HG03565 (cell line): Measurements from ENCODE around the gene GATA3.

Source experiments
- ATAC-seq: cut with Tn5 transposase; IDR thresholded peaks from one replicate; pipeline ENCODE4 v1.9.1; 2021; ENCODE audit warnings: mild to moderate bottlenecking, moderate library complexity; ENCODE audit not compliant: unreplicated experiment

Gene GATA3

DNA sequence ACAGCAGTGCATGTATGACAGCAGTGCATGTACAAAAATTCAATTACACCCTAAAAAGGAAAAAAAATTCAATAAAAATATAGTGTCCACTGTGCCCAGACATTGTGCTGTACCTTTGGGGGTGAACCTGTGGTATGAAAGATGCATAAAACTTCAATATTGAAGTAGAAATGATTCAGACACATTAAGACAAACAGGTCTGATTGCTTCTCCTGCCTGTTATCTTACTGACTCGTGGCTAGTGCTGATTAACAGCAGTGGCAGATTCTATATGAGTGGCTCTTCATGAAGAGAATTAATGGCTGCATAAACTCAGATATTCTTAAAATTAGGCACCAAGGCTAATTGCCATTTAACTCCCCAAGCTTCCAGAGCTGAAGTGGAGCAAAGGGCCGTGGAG is 37.9 kb downstream of the GATA3 start:
- no peak for ATAC-seq

GRCh38 chr10:8095959-8096358 is 41.5 kb downstream of the GATA3 start:
- no peak for ATAC-seq

- no peak for ATAC-seq
These were observed 42.4 kb downstream of the GATA3 start for GRCh38 chr10:8096931-8097330.

DNA sequence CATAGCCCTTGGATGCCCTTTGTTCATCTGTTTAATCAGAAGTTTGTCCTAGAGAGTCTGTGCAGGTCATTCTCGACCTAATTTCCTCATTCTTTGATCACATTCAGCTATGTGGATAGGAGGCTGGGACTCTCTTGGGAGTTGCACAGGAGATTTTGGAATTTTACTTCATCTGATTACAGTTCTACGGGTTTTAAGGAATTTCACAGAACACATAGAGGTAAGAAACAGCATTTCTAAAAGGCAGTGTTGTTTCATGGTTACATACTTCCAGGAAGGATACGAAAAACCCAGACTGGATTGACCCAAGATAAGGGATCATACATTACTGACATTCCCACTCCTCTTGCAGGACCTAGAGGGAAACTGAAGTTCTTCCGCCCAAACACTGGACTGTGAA is 45.9 kb downstream of the GATA3 start:
- no peak for ATAC-seq

- ATAC-seq, result peak; percentile 69
These were observed 48.4 kb downstream of the GATA3 start for GRCh38 chr10:8102708-8103401.

GRCh38 chr10:8103543-8103942 is 49.1 kb downstream of the GATA3 start:
- no peak for ATAC-seq

DNA sequence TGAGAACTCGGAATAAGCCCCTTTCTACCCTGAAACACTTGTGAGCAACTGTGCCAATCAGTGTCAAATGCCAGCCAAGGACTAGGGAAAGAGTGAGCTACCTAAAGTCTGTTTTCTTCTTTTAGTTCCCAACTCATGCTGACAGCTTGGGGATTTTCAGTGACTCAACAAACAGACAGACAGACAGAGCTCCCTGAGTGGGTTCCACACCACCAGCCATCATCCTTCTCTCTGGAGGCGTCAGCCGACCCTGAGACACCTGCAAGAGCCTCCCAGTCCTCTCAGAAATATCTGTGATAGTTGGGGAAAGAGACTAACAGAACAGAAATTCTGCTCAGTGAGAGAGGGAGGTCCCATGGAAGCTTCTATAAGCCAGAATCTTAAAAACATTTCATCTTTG is 49.5 kb downstream of the GATA3 start:
- ATAC-seq, result no peak

DNA sequence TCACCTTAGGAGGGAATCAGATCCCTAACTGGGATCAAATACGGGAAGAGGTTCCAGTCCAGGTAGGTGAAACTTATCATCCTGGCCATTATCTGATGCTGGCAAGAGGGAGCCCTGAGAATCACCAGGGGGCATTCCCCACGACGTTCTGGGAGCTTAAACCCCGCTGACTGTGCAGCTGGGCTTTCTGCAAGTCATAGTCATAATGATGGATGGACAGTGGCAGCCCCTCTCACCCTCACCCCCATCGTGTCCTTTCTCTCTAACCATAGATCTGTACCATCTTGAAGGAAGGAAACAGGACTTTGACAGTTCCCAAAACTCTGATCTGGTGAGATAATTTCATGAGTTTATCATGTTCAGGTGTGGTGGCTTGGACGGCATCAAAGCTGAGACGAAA is 50.2 kb downstream of the GATA3 start:
- ATAC-seq, result no peak

DNA sequence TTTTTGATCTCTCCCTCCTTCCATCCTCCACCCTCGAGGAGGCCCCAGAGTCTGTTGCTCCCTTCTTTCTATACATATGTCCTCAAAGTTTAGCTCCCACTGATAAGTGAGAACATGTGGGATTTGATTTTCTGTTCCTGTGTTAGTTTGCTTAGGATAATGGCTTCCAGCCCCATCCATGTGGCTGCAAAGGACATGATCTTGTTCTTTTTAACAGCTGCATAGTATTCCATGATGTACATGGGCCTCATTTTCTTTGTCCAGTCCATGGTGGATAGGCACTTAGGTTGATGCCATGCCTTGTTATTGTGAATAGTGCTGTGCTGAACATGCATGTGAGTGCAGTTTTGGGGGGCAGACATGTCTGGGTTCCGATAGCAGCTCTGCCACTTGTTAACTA is 51.4 kb downstream of the GATA3 start:
- ATAC-seq, result no peak

- no peak for ATAC-seq
These were observed 57.9 kb downstream of the GATA3 start for GRCh38 chr10:8112230-8112905.

DNA sequence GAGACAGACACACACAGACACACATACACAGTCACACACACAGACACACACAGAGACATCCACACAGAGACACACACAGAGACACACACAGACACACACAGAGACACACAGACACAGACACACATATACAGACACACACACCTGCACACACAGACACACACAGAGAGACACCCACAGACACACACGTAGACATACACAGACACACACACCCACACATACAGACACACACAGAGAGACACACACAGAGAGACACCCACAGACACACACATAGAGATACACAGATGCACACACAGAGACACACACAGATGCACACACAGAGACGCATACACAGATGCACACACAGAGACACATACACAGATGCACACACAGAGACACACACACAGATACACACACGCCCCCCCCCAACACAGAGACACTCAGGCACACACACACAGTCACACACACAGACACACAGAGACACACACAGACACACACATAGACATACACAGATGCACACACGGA is 58.5 kb downstream of the GATA3 start:
- no peak for ATAC-seq

- ATAC-seq, result no peak
These were observed 59.1 kb downstream of the GATA3 start for GRCh38 chr10:8113616-8114015.

- ATAC-seq, result no peak
These were observed 60.5 kb downstream of the GATA3 start for GRCh38 chr10:8114741-8115617.

DNA sequence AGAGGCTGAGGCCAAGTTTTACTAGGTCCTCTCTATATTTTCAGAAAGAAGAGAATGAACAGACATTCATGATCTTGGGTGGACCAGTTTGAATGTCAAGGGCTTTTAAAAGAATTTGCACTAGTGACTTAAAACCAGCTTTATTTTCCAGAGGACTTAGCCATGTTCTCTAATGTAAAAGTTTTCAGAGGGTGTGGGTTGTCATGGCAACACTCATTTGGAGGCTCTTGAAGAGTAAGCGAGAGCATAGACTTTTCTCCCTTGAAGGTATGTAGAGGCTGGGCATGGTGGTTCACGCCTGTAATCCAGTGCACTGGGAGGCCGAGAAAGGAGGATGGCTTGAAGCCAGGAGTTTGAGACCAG is 61.1 kb downstream of the GATA3 start:
- no peak for ATAC-seq

DNA sequence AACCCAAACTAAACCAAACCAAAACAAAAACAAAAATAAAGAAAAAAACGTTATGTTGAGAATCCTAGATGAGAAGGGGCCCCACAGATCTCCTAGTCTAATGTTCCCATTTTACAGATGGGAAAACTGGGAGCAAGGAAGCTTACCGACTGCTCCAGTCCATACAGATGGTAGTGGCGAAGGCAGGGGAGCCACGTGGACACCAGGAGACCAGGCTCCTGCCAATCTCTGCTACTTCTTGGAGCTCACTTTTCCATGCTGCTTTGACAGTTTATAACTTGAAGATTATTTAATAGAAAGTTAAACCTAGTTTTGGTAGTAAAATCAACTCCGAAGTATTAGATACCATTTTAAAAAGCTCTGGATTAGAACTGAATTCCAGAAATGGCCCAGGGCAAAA is 62.0 kb downstream of the GATA3 start:
- ATAC-seq, result no peak

DNA sequence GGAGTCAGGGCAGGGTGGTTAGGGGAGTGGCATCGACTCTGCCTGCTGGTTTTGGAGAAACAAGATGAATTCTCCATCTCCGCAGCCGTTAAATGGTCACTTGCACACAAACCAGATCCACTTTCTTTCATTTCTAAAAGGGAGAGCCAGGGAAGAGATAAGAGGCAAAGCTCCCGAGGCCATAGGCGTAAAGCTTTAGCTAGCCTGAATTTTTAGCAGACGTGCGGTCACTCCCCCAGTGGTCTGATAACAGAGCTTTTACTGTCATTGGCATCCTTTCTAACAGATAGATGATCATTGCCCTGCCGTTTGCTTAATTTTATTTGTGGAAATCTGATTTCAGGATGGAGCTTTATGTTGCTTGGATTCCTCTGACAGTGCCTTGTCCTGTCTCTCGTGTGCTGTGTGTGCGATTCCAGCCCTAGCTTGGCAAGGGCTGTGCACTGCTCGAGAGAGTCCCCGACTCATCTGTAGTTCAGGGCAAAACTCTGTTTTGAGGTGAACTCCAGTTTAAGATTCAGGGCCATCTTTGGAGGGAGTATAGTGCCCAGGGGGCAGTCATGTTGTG is 62.5 kb downstream of the GATA3 start:
- ATAC-seq, result no peak

DNA sequence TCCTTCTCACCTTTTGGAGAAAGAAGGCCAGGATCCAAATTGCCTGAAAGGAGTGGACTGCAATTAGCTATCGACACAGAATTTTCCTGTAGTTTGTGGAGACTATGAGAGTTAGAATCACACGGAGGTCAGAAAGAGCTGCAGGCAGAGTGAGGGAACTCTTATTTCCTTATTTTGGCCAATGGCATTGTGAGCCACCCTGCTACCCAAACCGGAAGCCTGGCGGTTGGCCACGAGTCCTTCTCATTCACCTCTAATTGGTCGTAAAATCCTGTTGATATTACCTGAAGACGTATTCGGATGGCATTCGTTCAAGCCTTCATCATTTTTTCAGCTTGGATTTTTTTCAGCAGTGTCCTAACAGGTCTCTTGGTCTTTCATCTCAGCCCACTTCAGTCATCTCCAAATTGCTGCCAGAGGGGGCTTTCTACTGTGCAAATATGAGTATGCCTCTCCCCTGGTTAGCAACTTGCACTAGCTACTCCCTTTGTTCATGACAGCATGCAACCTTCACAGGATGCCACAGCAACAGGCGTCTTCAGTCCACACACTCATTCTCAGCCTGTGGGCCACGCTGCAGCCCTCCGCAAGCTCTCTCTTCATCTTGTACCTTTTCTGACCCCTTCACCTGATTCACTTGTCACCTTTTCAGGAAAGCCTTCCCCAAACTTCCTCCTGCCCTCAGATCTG is 66.9 kb downstream of the GATA3 start:
- no peak for ATAC-seq

DNA sequence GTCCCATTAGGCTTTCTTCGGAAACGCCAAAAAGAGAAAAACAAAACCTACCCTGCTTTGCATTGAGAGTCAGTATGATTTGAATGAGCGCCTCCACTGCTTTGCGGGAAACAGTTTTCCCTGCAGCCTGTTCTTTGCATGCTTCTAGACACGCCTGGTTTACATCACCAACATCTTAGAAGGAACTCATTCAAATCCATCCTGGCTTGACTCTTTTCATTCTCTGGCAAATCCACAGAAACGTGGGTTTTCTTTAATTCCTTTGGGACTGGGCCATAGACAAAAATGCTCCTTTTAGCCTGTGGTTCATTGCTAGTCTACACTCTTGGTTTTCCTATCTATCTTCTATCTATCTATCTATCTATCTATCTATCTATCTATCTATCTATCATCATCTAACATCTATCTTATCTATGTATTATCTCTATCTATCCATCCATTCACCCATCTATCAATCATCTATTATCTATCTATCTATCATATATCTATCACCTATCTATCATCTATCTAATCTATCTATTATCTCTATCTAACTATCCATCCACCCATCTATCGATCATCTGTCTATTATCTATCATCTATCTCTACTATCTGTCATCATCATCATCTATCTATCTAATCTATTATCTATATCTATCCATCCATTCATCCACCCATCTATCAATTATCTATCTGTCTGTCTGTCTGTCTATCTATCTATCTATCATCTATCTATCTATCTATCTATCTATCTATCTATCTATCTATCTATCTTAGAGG is 68.3 kb downstream of the GATA3 start:
- no peak for ATAC-seq

DNA sequence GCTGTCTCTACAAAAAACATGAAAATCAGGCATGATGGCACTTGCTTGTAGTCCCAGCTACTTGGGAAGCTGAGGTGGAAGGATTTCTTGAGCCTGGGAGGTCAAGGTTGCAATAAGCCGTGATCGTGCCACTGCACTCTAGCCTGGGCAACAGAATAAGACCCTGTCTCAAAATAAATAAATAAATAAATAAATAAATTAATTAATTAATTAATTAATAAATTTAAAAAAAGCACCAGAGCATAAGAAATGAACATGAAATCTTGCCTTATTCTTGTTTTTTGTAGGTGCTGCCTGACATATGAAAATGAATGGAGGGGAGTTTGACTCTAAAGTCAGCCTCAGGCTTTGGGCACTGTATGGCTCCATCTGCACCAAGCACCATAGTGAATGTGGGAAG is 69.9 kb downstream of the GATA3 start:
- no peak for ATAC-seq
